Gastroesophageal sphincter (tissue), 4 donors: Measurements from ENCODE around the gene APOOL. TPM values are rescaled to one million over a fixed set of nuclear protein-coding genes. Genes with fewer than 3 reads are reported as not detected.
A peak's percentile ranks its signal among the peaks of the same experiment; 100 is the strongest.

Source experiments
- ATAC-seq: fragments of 150-250 bp; one replicate; pipeline ENCODE4 v1.9.1; 2016; ENCODE audit warnings: mild to moderate bottlenecking, moderate library complexity
- H3K27ac ChIP-seq, 4 donors: fragments of 200-600 bp; sonication (generic) in 3 of 4; 1 replicate in 3 of 4; 2 replicates in 1 of 4; pipeline ENCODE4 v1.5.1; 2016 to 2019
- H3K27me3 ChIP-seq: fragments of 200-600 bp; sonication (generic); one replicate; pipeline ENCODE4 v1.5.1; 2019
- H3K36me3 ChIP-seq, 2 donors: fragments of 200-600 bp; sonication (generic); one replicate each; pipeline ENCODE4 v1.5.1; 2019; ENCODE audit warnings: control low read depth in 1 of 2
- H3K4me1 ChIP-seq, 3 donors: fragments of 200-600 bp; sonication (generic); 1 replicate in 2 of 3; 2 replicates in 1 of 3; pipeline ENCODE4 v1.5.1; 2016 to 2019; ENCODE audit warnings: control low read depth in 2 of 3
- H3K4me3 ChIP-seq, 2 donors: fragments of 200-600 bp; sonication (generic); one replicate each; pipeline ENCODE4 v1.5.1; 2019; ENCODE audit warnings: mild to moderate bottlenecking in 1 of 2, moderate library complexity in 1 of 2
- H3K9me3 ChIP-seq, 3 donors: fragments of 200-600 bp; sonication (generic); one replicate each; pipeline ENCODE4 v1.5.1; 2017 to 2019; ENCODE audit warnings: control low read depth in 2 of 3
- CTCF ChIP-seq, 4 experiments: fragments of 200-600 bp in 2 of 4; fragments of 450-650 bp in 2 of 4; sonication (generic) in 1 of 4; IDR thresholded peaks; one replicate each; pipeline ENCODE4 v1.5.1; 2017 to 2019; ENCODE audit warnings: antibody characterized with exemption in 4 of 4, mild to moderate bottlenecking in 2 of 4, moderate library complexity in 2 of 4
- EP300 ChIP-seq: sonication (generic); formaldehyde crosslinking; IDR thresholded peaks from one replicate; pipeline ENCODE4 v1.6.1; 2017; ENCODE audit warnings: antibody characterized with exemption, mild to moderate bottlenecking
- POLR2A ChIP-seq, 2 donors: fragments of 450-650 bp; IDR thresholded peaks; one replicate each; pipeline ENCODE4 v1.6.1; 2017; ENCODE audit warnings: antibody characterized with exemption in 2 of 2, mild to moderate bottlenecking in 2 of 2, moderate library complexity in 1 of 2
- POLR2AphosphoS5 ChIP-seq: sonication (generic); formaldehyde crosslinking; IDR thresholded peaks from one replicate; pipeline ENCODE4 v1.6.1; 2017; ENCODE audit warnings: antibody characterized with exemption
- WGBS, 2 donors: methylation state at CpG; one replicate each; pipeline ENCODE4 v1.1.5; 2018; ENCODE audit warnings: low coverage in 1 of 2; 5-methylcytosine and 5-hydroxymethylcytosine counted together
- total RNA-seq, 4 donors: library from RNA; depleted of rRNA; stranded (reverse); fragments of >200 nt; gene quantifications; one replicate each; pipeline ENCODE4 v1.1.0, GENCODE V29; 2016

APOOL gene
- total RNA-seq, 4 donors from 2014 or later, result 20.5 to 34.7 (median 24.3) TPM

GRCh38 chrX:85031505-85031904 is 27.8 kb downstream of the APOOL start:
- Histone ChIP-seq H3K27ac (peak overlapping the region in 1 of 4 donors; percentile 14), H3K4me3 (no peak overlapping the region), H3K9me3 (no peaks in the 10 kb centered on the region), H3K4me1 (peaks cover 0 to 18% (median 0%) of the 10 kb centered on the region in 3 donors), H3K36me3 (no peaks in the 10 kb centered on the region), H3K27me3 (no peaks in the 10 kb centered on the region)
- ATAC-seq, result peak; percentile 57
- WGBS, 2 donors, result 20 to 44% methylated on average over 2 of the region's 2 CpGs
- no peak for TF ChIP-seq EP300
- TF ChIP-seq POLR2AphosphoS5, result peak; percentile 64

- H3K4me3 ChIP-seq, result no peak overlapping the region
- H3K4me1 ChIP-seq, result peaks cover 0 to under 1% (median 0%) of the 10 kb centered on the region in 3 donors
- WGBS, 2 donors, result 43 to 94% methylated on average over 2 to 3 of the region's 3 CpGs
- no peak for ATAC-seq
- no peaks in the 10 kb centered on the region for H3K27me3 ChIP-seq
- H3K36me3 ChIP-seq, result no peaks in the 10 kb centered on the region
- TF ChIP-seq EP300 (no peak), POLR2AphosphoS5 (no peak), CTCF (IDR thresholded peaks at IDR 0.05) (no peak), POLR2A (IDR thresholded peaks at IDR 0.05) (no peak)
- no peaks in the 10 kb centered on the region for H3K9me3 ChIP-seq
- no peak overlapping the region for H3K27ac ChIP-seq
Measured at GRCh38 chrX:85037114-85037513, 33.4 kb downstream of the APOOL start.

GRCh38 chrX:85051627-85052026 is 48.0 kb downstream of the APOOL start:
- peaks cover 0 to 7% (median 0%) of the 10 kb centered on the region in 3 donors for H3K4me1 ChIP-seq
- ATAC-seq, result no peak
- WGBS, 2 donors, result 56% methylated on average over 1 of the region's 1 CpG; no CpG with 5 or more reads in 1 of the 2 donors
- no peaks in the 10 kb centered on the region for H3K27me3 ChIP-seq
- no peaks in the 10 kb centered on the region for H3K36me3 ChIP-seq
- no peak for TF ChIP-seq CTCF (IDR thresholded peaks at IDR 0.05)
- TF ChIP-seq POLR2A (IDR thresholded peaks at IDR 0.05), result no peak
- no peak for TF ChIP-seq POLR2AphosphoS5
- TF ChIP-seq EP300, result no peak
- no peak overlapping the region for H3K4me3 ChIP-seq
- no peaks in the 10 kb centered on the region for H3K9me3 ChIP-seq
- H3K27ac ChIP-seq, result peak overlapping the region in 3 of 4 donors; percentile 38 to 63 (median 58)

- Histone ChIP-seq H3K4me1 (peaks cover 0 to 7% (median 0%) of the 10 kb centered on the region in 3 donors), H3K27me3 (no peaks in the 10 kb centered on the region), H3K4me3 (no peak overlapping the region), H3K9me3 (no peaks in the 10 kb centered on the region), H3K36me3 (no peaks in the 10 kb centered on the region), H3K27ac (peak overlapping the region in 3 of 4 donors; percentile 38 to 63 (median 58))
- no peak for TF ChIP-seq EP300
- no peak for TF ChIP-seq POLR2AphosphoS5
- no peak for TF ChIP-seq CTCF (IDR thresholded peaks at IDR 0.05)
- no peak for TF ChIP-seq POLR2A (IDR thresholded peaks at IDR 0.05)
- no peak for ATAC-seq
- 26 to 42% methylated on average over 3 of the region's 3 CpGs for WGBS, 2 donors
Measured at GRCh38 chrX:85052205-85052604, 48.5 kb downstream of the APOOL start.

- WGBS, 2 donors, result 7 to 23% methylated on average over 2 of the region's 2 CpGs
- H3K4me3 ChIP-seq, result no peak overlapping the region
- no peaks in the 10 kb centered on the region for H3K36me3 ChIP-seq
- TF ChIP-seq CTCF (IDR thresholded peaks at IDR 0.05), result peak; percentile 19 to 53 (median 24)
- TF ChIP-seq POLR2AphosphoS5, result peak; percentile 39
- TF ChIP-seq POLR2A (IDR thresholded peaks at IDR 0.05), result no peak
- no peaks in the 10 kb centered on the region for H3K9me3 ChIP-seq
- peak overlapping the region in 3 of 4 donors; percentile 38 to 63 (median 58) for H3K27ac ChIP-seq
- H3K4me1 ChIP-seq, result peaks cover 0 to 7% (median 0%) of the 10 kb centered on the region in 3 donors
- no peaks in the 10 kb centered on the region for H3K27me3 ChIP-seq
- ATAC-seq, result peak; percentile 48
Measured at GRCh38 chrX:85052636-85053343, 49.1 kb downstream of the APOOL start.
